Measurements from ENCODE around the gene INPP5A.
"Not testable (repeated sequence)": the region's sequence is repeated elsewhere in the genome, so short reads cannot be mapped to it uniquely, and the experiment has no call there.

Gene INPP5A

DNA sequence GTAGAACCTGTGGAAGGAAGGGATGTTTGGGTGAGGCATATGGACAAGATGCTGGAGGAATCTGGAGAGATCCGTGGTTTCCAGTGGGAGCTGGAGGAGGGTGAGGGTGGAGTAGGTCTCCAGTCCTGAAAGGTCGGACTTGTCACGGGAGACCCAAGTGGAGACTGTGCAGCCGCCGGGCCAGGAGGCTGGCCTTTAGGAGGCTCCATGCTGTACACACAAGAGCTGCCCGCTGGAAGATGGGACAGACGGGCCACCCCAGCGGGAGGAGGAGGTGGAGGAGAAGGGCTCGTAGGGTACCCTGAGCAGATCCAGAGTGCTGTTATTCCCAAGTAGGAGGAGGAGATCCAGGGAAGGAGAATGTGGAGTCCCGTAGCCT lies 141.6 kb downstream of the INPP5A start:
- no peak overlapping the region for H3K27ac ChIP-seq (ENCODE audit: insufficient read depth, low read length, poor library complexity, severe bottlenecking)
- no peaks in the 10 kb centered on the region for H3K27me3 ChIP-seq (replicated peaks; ENCODE audit: control insufficient read depth, insufficient read depth, low read length, poor library complexity, severe bottlenecking)
- no peaks in the 10 kb centered on the region for H3K36me3 ChIP-seq (ENCODE audit: control insufficient read depth, insufficient read depth, low read length)
- H3K4me3 ChIP-seq (ENCODE audit: insufficient read depth, low read depth, low read length, poor library complexity, severe bottlenecking), result no peak overlapping the region
- H3K9me3 ChIP-seq (ENCODE audit: control insufficient read depth, low read length), result no peaks in the 10 kb centered on the region
- no peak for DNase-seq
- H3K4me1 ChIP-seq (ENCODE audit: control insufficient read depth, insufficient read depth, low read length, poor library complexity, severe bottlenecking), result no peaks in the 10 kb centered on the region

DNA sequence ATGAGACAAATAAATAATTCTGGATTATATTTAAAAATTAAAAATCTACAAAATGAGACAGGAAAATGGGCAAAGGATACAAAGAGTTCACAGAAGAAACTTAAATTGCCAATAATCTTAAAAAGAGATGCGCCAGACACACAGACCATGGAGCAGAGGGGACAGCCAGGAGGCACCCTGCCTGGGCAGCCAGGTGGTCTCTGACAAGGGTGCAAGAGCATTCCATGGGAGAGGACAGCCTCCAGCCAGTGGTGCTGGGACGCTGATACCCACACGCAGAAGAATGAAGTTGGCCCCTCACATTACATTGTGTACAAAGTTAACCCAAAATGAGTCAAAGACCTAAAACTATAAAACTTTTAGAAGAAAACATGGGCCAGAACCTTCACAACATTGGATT lies 142.1 kb downstream of the INPP5A start:
- no peaks in the 10 kb centered on the region for H3K36me3 ChIP-seq (ENCODE audit: control insufficient read depth, insufficient read depth, low read length)
- no peaks in the 10 kb centered on the region for H3K27me3 ChIP-seq (replicated peaks; ENCODE audit: control insufficient read depth, insufficient read depth, low read length, poor library complexity, severe bottlenecking)
- H3K27ac ChIP-seq (ENCODE audit: insufficient read depth, low read length, poor library complexity, severe bottlenecking), result no peak overlapping the region
- H3K9me3 ChIP-seq (ENCODE audit: control insufficient read depth, low read length), result no peaks in the 10 kb centered on the region
- H3K4me1 ChIP-seq (ENCODE audit: control insufficient read depth, insufficient read depth, low read length, poor library complexity, severe bottlenecking), result peaks cover 2% of the 10 kb centered on the region
- no peak for DNase-seq
- no peak overlapping the region for H3K4me3 ChIP-seq (ENCODE audit: insufficient read depth, low read depth, low read length, poor library complexity, severe bottlenecking)

DNA sequence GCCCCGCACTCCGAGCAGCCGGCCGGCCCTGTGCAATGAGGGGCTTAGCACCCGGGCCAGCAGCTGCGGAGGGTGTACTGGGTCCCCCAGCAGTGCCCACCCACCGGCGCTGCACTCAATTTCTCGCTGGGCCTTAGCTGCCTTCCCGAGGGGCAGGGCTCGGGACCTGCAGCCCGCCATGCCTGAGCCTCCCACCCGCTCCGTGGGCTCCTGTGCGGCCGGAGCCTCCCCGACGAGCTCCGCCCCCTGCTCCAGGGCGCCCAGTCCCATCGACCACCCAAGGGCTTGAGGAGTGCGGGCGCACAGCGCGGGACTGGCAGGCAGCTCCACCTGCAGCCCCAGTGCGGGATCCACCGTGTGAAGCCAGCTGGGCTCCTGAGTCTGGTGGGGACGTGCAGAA lies 143.2 kb downstream of the INPP5A start:
- H3K4me1 ChIP-seq (ENCODE audit: control insufficient read depth, insufficient read depth, low read length, poor library complexity, severe bottlenecking); H3K27me3 ChIP-seq (replicated peaks; ENCODE audit: control insufficient read depth, insufficient read depth, low read length, poor library complexity, severe bottlenecking); H3K4me3 ChIP-seq (ENCODE audit: insufficient read depth, low read depth, low read length, poor library complexity, severe bottlenecking); DNase-seq; H3K36me3 ChIP-seq (ENCODE audit: control insufficient read depth, insufficient read depth, low read length); H3K9me3 ChIP-seq (ENCODE audit: control insufficient read depth, low read length); H3K27ac ChIP-seq (ENCODE audit: insufficient read depth, low read length, poor library complexity, severe bottlenecking): not testable (repeated sequence)

DNA sequence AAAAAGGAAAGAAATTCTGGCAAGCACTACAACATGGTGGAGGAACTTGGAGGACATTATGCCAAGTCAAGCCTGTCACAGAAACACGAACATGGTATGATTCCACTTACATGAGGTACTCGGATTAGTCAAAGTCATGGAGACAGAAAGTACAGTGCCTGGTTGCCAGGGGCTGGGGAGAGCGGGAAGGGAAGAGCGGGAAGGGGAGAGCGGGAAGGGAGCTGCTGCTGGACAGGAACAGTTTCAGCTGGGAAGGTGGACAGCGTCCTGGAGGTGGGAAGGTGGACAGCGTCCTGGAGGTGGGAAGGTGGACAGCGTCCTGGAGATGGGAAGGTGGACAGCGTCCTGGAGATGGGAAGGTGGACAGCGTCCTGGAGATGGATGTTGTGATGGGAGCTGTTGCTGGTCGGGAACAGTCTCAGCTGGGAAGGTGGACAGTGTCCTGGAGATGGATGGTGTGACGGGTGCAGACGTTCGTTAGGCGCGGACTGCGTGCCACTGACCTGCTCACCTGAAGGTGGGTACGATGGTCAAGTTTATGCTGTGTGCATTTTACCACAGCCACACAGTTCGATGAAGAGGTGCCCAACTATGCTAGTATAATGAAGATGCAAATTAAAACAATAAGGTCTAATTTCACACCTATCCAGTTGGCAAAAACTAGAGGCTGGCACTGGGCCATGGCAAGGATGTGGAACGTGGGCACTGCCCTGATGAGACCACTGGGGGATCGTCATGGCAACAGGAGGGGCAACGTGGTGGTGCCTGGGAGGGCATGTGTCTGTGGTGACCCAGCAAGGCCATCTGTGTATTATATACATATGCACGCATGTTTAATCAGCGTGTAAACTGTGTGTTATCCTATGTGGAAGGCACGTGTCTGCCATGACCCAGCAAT lies 144.5 kb downstream of the INPP5A start:
- peaks cover 4% of the 10 kb centered on the region for H3K4me1 ChIP-seq (ENCODE audit: control insufficient read depth, insufficient read depth, low read length, poor library complexity, severe bottlenecking)
- H3K27me3 ChIP-seq (replicated peaks; ENCODE audit: control insufficient read depth, insufficient read depth, low read length, poor library complexity, severe bottlenecking), result no peaks in the 10 kb centered on the region
- H3K36me3 ChIP-seq (ENCODE audit: control insufficient read depth, insufficient read depth, low read length), result no peaks in the 10 kb centered on the region
- no peak overlapping the region for H3K27ac ChIP-seq (ENCODE audit: insufficient read depth, low read length, poor library complexity, severe bottlenecking)
- H3K4me3 ChIP-seq (ENCODE audit: insufficient read depth, low read depth, low read length, poor library complexity, severe bottlenecking), result no peak overlapping the region
- no peaks in the 10 kb centered on the region for H3K9me3 ChIP-seq (ENCODE audit: control insufficient read depth, low read length)
- no peak for DNase-seq

DNA sequence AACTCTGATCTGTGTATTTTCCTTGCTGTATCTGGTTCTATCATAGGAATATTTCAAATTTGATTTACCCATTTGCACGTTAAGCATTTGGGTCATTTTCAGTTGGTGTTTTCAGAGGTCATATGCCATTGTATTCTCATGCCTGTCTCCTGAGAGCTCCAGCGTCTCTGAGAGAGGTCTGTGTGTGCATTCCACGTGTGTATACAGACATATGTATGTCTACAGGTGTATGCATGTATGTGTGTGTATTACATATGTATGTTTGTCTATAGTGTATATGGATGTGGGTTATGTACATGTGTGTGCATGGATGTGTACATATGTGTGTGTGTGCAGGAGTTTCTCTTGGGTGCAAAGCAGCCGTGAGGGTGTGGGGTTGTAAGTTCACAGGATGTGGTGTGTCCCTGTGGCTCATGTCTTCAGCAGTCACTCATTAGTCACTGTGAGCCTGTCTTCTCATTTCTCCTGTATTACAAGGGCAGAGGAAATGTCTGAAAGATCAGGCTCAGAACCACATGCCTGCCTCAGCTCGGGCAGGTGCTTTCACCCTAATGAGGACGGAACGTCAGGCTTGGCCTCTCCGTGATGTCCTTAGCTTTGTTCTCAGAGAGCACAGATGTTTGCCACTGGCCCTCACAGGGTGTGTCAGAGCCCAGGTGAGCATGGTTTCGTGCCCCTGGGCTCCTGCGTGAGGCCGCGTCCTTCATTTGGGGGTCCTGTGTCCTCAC lies 146.7 kb downstream of the INPP5A start:
- Histone ChIP-seq H3K4me3 (ENCODE audit: insufficient read depth, low read depth, low read length, poor library complexity, severe bottlenecking) (no peak overlapping the region), H3K27ac (ENCODE audit: insufficient read depth, low read length, poor library complexity, severe bottlenecking) (no peak overlapping the region), H3K36me3 (ENCODE audit: control insufficient read depth, insufficient read depth, low read length) (no peaks in the 10 kb centered on the region), H3K27me3 (replicated peaks; ENCODE audit: control insufficient read depth, insufficient read depth, low read length, poor library complexity, severe bottlenecking) (no peaks in the 10 kb centered on the region), H3K4me1 (ENCODE audit: control insufficient read depth, insufficient read depth, low read length, poor library complexity, severe bottlenecking) (peaks cover 4% of the 10 kb centered on the region), H3K9me3 (ENCODE audit: control insufficient read depth, low read length) (no peaks in the 10 kb centered on the region)
- no peak for DNase-seq

DNA sequence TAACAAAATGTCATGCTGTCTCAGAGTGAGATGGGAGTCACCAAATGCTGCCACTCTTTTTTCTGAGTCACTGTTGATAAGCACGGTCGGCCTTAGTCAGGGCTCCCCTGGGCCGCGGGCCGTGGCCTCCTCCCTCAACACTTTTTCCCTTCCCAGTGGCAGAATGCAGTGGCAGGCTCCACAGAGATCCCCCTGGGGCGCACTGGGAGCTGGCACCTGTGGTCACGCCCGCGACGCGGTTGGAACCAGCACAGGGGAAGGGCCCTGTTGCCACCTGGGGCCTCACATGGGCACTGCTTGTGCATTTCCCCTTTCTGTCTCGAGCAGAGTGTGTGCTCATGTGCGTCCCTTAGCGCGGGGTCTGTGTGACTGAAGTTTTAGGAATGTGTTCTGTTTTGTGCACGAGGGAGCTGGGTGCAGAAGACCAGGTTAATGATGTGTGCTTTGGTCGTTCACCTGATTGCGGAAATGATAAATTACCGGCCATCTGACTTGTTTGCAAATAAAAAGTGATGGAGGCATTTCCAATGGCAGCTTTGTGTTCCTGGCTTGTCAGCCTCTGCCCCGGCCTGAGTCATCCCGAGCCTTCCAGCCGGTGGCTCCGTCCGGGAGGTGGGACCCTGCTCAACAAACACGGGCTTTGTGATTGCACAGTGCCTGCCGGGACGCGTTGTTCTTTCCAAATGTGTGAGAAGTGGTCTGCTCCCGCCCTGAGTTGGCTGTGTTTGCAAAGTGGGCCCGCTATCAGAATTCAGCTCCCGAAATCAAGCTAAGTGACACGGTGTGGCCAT lies 147.7 kb downstream of the INPP5A start:
- no peak overlapping the region for H3K27ac ChIP-seq (ENCODE audit: insufficient read depth, low read length, poor library complexity, severe bottlenecking)
- peaks cover 4% of the 10 kb centered on the region for H3K4me1 ChIP-seq (ENCODE audit: control insufficient read depth, insufficient read depth, low read length, poor library complexity, severe bottlenecking)
- DNase-seq, result no peak
- H3K27me3 ChIP-seq (replicated peaks; ENCODE audit: control insufficient read depth, insufficient read depth, low read length, poor library complexity, severe bottlenecking), result no peaks in the 10 kb centered on the region
- H3K36me3 ChIP-seq (ENCODE audit: control insufficient read depth, insufficient read depth, low read length), result peaks cover 2% of the 10 kb centered on the region
- H3K4me3 ChIP-seq (ENCODE audit: insufficient read depth, low read depth, low read length, poor library complexity, severe bottlenecking), result no peak overlapping the region
- no peaks in the 10 kb centered on the region for H3K9me3 ChIP-seq (ENCODE audit: control insufficient read depth, low read length)

DNA sequence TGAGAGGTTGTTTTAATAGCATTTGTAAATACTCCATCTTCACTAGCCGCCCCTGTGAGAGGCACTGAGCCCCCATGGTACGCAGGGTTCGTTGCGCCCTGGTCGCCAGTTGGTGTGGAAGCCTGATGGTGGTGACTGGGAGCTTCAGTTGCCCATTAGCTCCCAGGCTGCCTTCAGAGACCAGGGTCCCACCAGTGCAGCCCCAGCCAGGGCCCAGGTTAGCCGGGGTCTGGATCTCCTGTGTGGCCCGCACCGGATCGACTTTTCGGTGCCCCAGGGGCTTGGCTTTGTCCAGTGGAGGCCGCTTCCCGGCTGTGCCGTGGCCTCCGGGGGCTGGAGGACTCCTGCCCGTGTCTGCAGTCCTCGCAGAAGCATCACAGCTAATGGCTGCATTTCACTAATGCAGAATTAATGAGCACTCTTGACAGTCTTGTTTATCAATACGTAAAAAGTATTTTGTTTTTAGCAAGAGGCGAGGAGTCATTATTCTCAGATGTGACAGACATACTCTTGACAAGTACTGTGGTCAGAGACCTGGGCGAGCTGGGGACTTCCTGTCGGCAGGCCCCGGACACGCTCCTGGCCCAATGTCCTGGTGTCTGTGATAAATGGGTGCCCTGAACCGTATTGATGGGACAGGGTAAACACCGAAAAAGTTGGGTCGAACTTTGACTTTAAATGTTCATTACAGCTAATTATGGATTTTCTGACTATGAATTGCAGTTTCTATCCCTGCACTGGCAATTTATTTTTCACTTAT lies 148.5 kb downstream of the INPP5A start:
- peaks cover 10% of the 10 kb centered on the region for H3K36me3 ChIP-seq (ENCODE audit: control insufficient read depth, insufficient read depth, low read length)
- no peaks in the 10 kb centered on the region for H3K9me3 ChIP-seq (ENCODE audit: control insufficient read depth, low read length)
- peaks cover 4% of the 10 kb centered on the region for H3K4me1 ChIP-seq (ENCODE audit: control insufficient read depth, insufficient read depth, low read length, poor library complexity, severe bottlenecking)
- no peak overlapping the region for H3K27ac ChIP-seq (ENCODE audit: insufficient read depth, low read length, poor library complexity, severe bottlenecking)
- no peak for DNase-seq
- H3K4me3 ChIP-seq (ENCODE audit: insufficient read depth, low read depth, low read length, poor library complexity, severe bottlenecking), result no peak overlapping the region
- H3K27me3 ChIP-seq (replicated peaks; ENCODE audit: control insufficient read depth, insufficient read depth, low read length, poor library complexity, severe bottlenecking), result no peaks in the 10 kb centered on the region

DNA sequence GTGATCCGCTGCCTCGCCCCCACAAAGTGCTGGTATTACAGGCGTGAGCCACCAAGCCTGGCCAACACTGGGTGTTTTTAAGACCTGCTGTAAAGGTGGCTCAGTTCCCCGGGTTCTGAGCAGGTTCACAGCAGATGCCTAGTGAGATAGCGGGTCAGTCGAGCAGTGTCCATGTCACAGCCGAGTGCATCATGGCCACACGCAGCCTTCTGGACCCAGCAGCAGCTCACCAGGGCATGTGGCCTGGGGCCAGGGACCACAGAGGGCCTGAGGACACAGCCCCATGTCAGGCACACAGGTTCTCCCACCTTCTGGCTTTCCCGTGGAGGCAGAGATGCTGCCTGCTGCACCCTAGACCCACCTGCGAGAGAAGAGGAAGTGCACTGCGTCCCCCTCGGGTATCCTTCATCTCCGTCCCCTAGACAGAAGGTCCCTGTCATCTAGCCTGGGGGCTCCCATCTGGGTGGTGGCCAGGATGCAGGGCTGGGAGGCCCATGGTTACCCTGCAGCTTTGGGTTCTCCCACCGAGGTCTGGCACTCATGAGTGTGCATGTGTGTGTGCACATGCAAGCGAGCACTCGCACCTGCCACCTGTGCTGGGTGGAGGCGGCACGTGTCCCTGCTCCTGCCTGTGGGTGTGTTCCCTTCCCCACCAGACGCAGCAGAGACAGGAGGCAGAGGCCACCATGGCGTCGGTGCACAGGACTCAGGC lies 149.8 kb downstream of the INPP5A start:
- Histone ChIP-seq H3K27me3 (replicated peaks; ENCODE audit: control insufficient read depth, insufficient read depth, low read length, poor library complexity, severe bottlenecking) (no peaks in the 10 kb centered on the region), H3K36me3 (ENCODE audit: control insufficient read depth, insufficient read depth, low read length) (peaks cover 10% of the 10 kb centered on the region), H3K4me1 (ENCODE audit: control insufficient read depth, insufficient read depth, low read length, poor library complexity, severe bottlenecking) (peaks cover 4% of the 10 kb centered on the region), H3K4me3 (ENCODE audit: insufficient read depth, low read depth, low read length, poor library complexity, severe bottlenecking) (no peak overlapping the region), H3K9me3 (ENCODE audit: control insufficient read depth, low read length) (no peaks in the 10 kb centered on the region), H3K27ac (ENCODE audit: insufficient read depth, low read length, poor library complexity, severe bottlenecking) (no peak overlapping the region)
- DNase-seq, result no peak

DNA sequence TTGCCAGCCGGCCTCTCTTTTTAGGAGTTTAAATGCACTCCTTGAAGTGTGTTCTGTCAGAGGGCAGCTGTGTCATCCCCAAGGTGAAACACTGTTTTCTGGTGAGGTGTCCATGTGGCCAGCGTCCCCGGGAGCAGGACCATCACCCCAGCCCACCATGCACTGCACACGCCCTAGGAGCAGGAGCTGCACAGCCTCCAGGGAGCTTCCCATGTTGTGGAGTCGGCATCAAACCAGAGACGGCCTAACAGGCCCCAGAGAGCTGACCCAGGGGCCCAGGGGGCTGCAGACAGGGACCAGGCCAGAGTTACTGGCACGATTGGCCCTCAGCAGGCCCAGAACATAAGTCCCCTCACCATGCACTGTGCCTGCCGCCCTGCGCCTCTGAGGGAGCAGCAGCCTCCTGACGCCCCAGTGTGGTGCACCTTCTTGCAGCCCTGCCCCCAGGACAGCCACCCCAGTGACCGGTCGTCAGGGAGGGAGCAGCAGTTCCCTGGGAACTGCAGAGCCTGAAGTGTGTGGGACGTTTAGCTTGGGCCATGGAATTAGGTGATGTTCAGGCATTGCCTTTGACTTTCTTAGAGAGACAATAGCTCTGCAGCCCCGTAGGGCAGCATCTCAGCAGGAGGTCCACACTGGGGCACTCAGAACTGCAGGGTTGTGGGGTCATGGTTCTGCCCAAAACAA lies 150.4 kb downstream of the INPP5A start:
- Histone ChIP-seq H3K27me3 (replicated peaks; ENCODE audit: control insufficient read depth, insufficient read depth, low read length, poor library complexity, severe bottlenecking) (no peaks in the 10 kb centered on the region), H3K9me3 (ENCODE audit: control insufficient read depth, low read length) (no peaks in the 10 kb centered on the region), H3K27ac (ENCODE audit: insufficient read depth, low read length, poor library complexity, severe bottlenecking) (no peak overlapping the region), H3K36me3 (ENCODE audit: control insufficient read depth, insufficient read depth, low read length) (peaks cover 10% of the 10 kb centered on the region), H3K4me3 (ENCODE audit: insufficient read depth, low read depth, low read length, poor library complexity, severe bottlenecking) (no peak overlapping the region), H3K4me1 (ENCODE audit: control insufficient read depth, insufficient read depth, low read length, poor library complexity, severe bottlenecking) (peaks cover 4% of the 10 kb centered on the region)
- no peak for DNase-seq
